ENCODE data around the gene SSBP3. TPM values are rescaled to one million over a fixed set of nuclear protein-coding genes. Genes with fewer than 3 reads are reported as not detected.

SSBP3 gene
- total and polyA plus RNA-seq, 2 of the 13 experiments (the other 11 are each of a cell fraction or from before 2014, with no cell fraction given): 8.5 to 17.6 TPM

DNA sequence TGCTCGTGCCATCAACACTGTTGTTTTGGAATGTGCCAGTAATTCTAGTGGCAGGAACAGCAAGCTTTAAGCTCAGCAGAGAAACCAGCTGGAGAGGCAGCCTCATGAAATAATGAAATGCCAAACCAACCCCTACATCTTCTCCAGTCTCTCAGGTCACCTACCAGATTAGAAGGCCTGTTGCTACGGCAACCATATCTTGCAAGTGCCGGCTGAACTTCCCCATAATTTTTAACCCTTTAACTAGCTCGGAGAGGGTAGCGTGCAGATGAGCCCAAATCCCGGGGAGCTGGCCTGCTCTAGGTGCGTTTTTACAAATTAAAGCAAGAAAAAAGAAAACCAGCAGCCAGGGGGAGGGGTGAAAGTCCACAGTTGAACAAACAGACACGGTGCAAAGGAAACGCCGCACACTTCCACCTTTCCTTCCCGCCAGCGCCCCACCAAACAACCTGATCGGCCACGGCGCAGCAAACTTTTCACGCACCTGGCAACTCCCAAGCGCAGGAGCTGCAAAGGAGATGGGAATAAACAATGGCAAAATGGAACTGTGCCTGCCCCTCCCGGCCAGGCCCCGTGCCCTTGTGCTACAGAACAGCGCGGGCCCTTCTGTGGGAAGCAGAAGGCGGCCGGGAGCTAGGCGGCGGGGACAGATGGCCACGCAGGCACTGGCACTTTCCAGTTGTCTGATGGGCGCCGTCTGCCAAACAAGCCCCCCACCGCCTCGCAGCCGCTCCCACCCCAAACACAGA lies 50.1 kb downstream of the SSBP3 start:
- no TSS peak for BruUV-seq (replicated peaks)
- Histone ChIP-seq H4K20me1 (ENCODE audit: insufficient read depth, low read length) (no peaks in the 10 kb centered on the region), H3K4me1 (ENCODE audit: insufficient read depth, low read length) (peaks cover 47% of the 10 kb centered on the region), H3K9me3 (ENCODE audit: low read length) (no peaks in the 10 kb centered on the region), H3K36me3 (replicated peaks in 1 of 2; ENCODE audit: control insufficient read depth in 1 of 2, insufficient read depth in 2 of 2, low read length in 2 of 2) (peaks cover 2 to 11% of the 10 kb centered on the region in 2 experiments; a peak in 3 of 5 replicates), H3K4me3 (replicated peaks in 1 of 3; ENCODE audit: insufficient read depth in 1 of 3, low read depth in 2 of 3, low read length in 3 of 3) (peak overlapping the region; percentile 46 to 70 (median 49)), H3K27ac (ENCODE audit: extremely low read length, insufficient read depth, low read length) (peak overlapping the region; percentile 66), H3K4me2 (ENCODE audit: low read depth, low read length) (peak overlapping the region; percentile 83), H3K27me3 (ENCODE audit: control insufficient read depth in 1 of 2, insufficient read depth in 2 of 2, low read length in 2 of 2) (no peaks in the 10 kb centered on the region), H3K9ac (ENCODE audit: insufficient read depth, low read depth, low read length) (peak overlapping the region; percentile 44), H3K79me2 (ENCODE audit: insufficient read depth, low read length) (peaks cover 8% of the 10 kb centered on the region), H2AFZ (ENCODE audit: low read length) (no peak overlapping the region)
- FAIRE-seq (peak; percentile 68), DNase-seq (ENCODE audit: low spot score) (peak; percentile 34), ATAC-seq (peak; percentile 70)
- WGBS (ENCODE audit: low lambda C conversion rate): 6% methylated on average over 18 of the region's 31 CpGs
- ChIA-PET CTCF (ENCODE audit: low intra/inter-chr PET ratio, low total read pairs) (no interaction called here), POLR2A (interaction anchor here (1.2 to 1.8 kb wide), 3 partner anchors 27 to 156 kb away, joined by 3 to 11 read pairs (median 4); partner anchors contain the start of genes CYB5RL, MRPL37 and SSBP3)
- in situ Hi-C loops (cut with HindIII; ENCODE audit: extremely low pct_ligation_motif_present, low pct_unique_long_range_greater_than_20kb) (no loop called here), intact Hi-C loops (cut with micrococcal nuclease; ENCODE audit: unreplicated experiment) (no loop called here)
- TF ChIP-seq ATF1 (CRISPR knock-in tag; IDR thresholded peaks at IDR 0.05) (no peak), WIZ (CRISPR knock-in tag; IDR thresholded peaks at IDR 0.05) (no peak), CC2D1A (CRISPR knock-in tag; IDR thresholded peaks at IDR 0.05) (no peak), SIX1 (CRISPR knock-in tag; IDR thresholded peaks at IDR 0.05; ENCODE audit: borderline replicate concordance) (no peak), HNF4A (CRISPR knock-in tag; IDR thresholded peaks at IDR 0.05) (peak; percentile 82), ZSCAN12 (CRISPR knock-in tag; IDR thresholded peaks at IDR 0.05) (no peak), ELF3 (CRISPR knock-in tag; IDR thresholded peaks at IDR 0.05) (peak; percentile 20; the same call in 1 of the 2 replicates), FOXM1 (CRISPR knock-in tag; IDR thresholded peaks at IDR 0.05) (no peak), NFYB (CRISPR knock-in tag; IDR thresholded peaks at IDR 0.05) (0 out of 2 replicates have a peak, but pooled peaks have one; percentile 21), ZNF382 (CRISPR knock-in tag; IDR thresholded peaks at IDR 0.05; ENCODE audit: borderline replicate concordance) (no peak)
- TF ChIP-seq, protein P1, sequence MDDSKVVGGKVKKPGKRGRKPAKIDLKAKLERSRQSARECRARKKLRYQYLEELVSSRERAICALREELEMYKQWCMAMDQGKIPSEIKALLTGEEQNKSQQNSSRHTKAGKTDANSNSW (CRISPR knock-in tag; IDR thresholded peaks at IDR 0.05; ENCODE audit: borderline replicate concordance): no peak
- TF ChIP-seq, protein P2, sequence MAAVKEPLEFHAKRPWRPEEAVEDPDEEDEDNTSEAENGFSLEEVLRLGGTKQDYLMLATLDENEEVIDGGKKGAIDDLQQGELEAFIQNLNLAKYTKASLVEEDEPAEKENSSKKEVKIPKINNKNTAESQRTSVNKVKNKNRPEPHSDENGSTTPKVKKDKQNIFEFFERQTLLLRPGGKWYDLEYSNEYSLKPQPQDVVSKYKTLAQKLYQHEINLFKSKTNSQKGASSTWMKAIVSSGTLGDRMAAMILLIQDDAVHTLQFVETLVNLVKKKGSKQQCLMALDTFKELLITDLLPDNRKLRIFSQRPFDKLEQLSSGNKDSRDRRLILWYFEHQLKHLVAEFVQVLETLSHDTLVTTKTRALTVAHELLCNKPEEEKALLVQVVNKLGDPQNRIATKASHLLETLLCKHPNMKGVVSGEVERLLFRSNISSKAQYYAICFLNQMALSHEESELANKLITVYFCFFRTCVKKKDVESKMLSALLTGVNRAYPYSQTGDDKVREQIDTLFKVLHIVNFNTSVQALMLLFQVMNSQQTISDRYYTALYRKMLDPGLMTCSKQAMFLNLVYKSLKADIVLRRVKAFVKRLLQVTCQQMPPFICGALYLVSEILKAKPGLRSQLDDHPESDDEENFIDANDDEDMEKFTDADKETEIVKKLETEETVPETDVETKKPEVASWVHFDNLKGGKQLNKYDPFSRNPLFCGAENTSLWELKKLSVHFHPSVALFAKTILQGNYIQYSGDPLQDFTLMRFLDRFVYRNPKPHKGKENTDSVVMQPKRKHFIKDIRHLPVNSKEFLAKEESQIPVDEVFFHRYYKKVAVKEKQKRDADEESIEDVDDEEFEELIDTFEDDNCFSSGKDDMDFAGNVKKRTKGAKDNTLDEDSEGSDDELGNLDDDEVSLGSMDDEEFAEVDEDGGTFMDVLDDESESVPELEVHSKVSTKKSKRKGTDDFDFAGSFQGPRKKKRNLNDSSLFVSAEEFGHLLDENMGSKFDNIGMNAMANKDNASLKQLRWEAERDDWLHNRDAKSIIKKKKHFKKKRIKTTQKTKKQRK (IDR thresholded peaks at IDR 0.05; ENCODE audit: low read length): no peak
- TF ChIP-seq, protein P3, sequence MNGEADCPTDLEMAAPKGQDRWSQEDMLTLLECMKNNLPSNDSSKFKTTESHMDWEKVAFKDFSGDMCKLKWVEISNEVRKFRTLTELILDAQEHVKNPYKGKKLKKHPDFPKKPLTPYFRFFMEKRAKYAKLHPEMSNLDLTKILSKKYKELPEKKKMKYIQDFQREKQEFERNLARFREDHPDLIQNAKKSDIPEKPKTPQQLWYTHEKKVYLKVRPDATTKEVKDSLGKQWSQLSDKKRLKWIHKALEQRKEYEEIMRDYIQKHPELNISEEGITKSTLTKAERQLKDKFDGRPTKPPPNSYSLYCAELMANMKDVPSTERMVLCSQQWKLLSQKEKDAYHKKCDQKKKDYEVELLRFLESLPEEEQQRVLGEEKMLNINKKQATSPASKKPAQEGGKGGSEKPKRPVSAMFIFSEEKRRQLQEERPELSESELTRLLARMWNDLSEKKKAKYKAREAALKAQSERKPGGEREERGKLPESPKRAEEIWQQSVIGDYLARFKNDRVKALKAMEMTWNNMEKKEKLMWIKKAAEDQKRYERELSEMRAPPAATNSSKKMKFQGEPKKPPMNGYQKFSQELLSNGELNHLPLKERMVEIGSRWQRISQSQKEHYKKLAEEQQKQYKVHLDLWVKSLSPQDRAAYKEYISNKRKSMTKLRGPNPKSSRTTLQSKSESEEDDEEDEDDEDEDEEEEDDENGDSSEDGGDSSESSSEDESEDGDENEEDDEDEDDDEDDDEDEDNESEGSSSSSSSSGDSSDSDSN (CRISPR knock-in tag; IDR thresholded peaks at IDR 0.05): peak; percentile 35; the same call in 1 of the 2 replicates
- TF ChIP-seq, protein P4, sequence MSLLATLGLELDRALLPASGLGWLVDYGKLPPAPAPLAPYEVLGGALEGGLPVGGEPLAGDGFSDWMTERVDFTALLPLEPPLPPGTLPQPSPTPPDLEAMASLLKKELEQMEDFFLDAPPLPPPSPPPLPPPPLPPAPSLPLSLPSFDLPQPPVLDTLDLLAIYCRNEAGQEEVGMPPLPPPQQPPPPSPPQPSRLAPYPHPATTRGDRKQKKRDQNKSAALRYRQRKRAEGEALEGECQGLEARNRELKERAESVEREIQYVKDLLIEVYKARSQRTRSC (CRISPR knock-in tag; IDR thresholded peaks at IDR 0.05; ENCODE audit: low read depth): no peak
- TF ChIP-seq, protein P5, sequence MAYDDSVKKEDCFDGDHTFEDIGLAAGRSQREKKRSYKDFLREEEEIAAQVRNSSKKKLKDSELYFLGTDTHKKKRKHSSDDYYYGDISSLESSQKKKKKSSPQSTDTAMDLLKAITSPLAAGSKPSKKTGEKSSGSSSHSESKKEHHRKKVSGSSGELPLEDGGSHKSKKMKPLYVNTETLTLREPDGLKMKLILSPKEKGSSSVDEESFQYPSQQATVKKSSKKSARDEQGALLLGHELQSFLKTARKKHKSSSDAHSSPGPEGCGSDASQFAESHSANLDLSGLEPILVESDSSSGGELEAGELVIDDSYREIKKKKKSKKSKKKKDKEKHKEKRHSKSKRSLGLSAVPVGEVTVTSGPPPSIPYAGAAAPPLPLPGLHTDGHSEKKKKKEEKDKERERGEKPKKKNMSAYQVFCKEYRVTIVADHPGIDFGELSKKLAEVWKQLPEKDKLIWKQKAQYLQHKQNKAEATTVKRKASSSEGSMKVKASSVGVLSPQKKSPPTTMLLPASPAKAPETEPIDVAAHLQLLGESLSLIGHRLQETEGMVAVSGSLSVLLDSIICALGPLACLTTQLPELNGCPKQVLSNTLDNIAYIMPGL (CRISPR knock-in tag; IDR thresholded peaks at IDR 0.05; ENCODE audit: borderline replicate concordance in 1 of 2, low read depth in 1 of 2): no peak
